Panc1 (cell line): Measurements from ENCODE around the gene ACTL9. TPM values are rescaled to one million over a fixed set of nuclear protein-coding genes. Genes with fewer than 3 reads are reported as not detected.

ENCODE experiments used
- ATAC-seq: fragments of 200-7000 bp; cut with Tn5 transposase; 2 replicates; pipeline ENCODE4 v1.9.1; 2020; ENCODE audit warnings: mild to moderate bottlenecking, moderate library complexity
- BruUV-seq: library from RNA; stranded (reverse); fragments of 400-500 nt; replicated peaks from 2 replicates; lab custom pipeline; 2021; lab: Mats Ljungman, UMichigan
- CTCF ChIA-PET: fragments of 300-600 bp; sonication (Branson Sonifier 250); formaldehyde crosslinking; loops from one replicate; lab custom pipeline; 2022; ENCODE audit warnings: antibody characterized with exemption; lab: Charles Lee
- POLR2A ChIA-PET: fragments of 300-600 bp; sonication (Branson Sonifier 250); formaldehyde crosslinking; loops from one replicate; lab custom pipeline; 2022; ENCODE audit warnings: antibody characterized with exemption; lab: Charles Lee
- DNase-seq: peaks from one replicate; pipeline ENCODE4 v3.0.0-alpha.2; 2010; ENCODE audit warnings: low read depth, low spot score
- H3K27ac ChIP-seq: 2 replicates; pipeline ENCODE4 v1.5.1; 2011; ENCODE audit warnings: mild to moderate bottlenecking, low read length, inconsistent platforms
- H3K27me3 ChIP-seq: fragments of 200-500 bp; sonication (Bioruptor generic); 2 replicates; pipeline ENCODE4 v1.6.0; 2014; ENCODE audit warnings: low read length, inconsistent platforms; ENCODE audit not compliant: control insufficient read depth, insufficient read depth
- H3K36me3 ChIP-seq: fragments of 200-500 bp; sonication (Bioruptor generic); 2 replicates; pipeline ENCODE4 v1.5.1; 2014; ENCODE audit warnings: inconsistent platforms, mild to moderate bottlenecking, low read length, moderate library complexity; ENCODE audit not compliant: control insufficient read depth, insufficient read depth
- H3K4me1 ChIP-seq: 2 replicates; pipeline ENCODE4 v1.5.1; 2011; ENCODE audit warnings: inconsistent platforms, mild to moderate bottlenecking, low read length, moderate library complexity; ENCODE audit not compliant: control insufficient read depth, insufficient read depth
- H3K4me3 ChIP-seq, 2 experiments: 2 replicates each; pipeline ENCODE4 v1.5.1; 2011 to 2012; ENCODE audit warnings: low read depth in 2 of 2, low read length in 2 of 2, mild to moderate bottlenecking in 2 of 2, inconsistent platforms in 1 of 2, moderate library complexity in 1 of 2
- H3K9me3 ChIP-seq: fragments of 200-500 bp; sonication (Bioruptor generic); 2 replicates; pipeline ENCODE4 v1.5.1; 2014; ENCODE audit warnings: low read depth, mild to moderate bottlenecking, inconsistent platforms, low read length, moderate library complexity; ENCODE audit not compliant: control insufficient read depth, insufficient read depth
- CTCF ChIP-seq: fragments of 450-650 bp; IDR thresholded peaks from 2 replicates; pipeline ENCODE4 v1.5.1; 2017; ENCODE audit warnings: mild to moderate bottlenecking
- POLR2AphosphoS5 ChIP-seq: IDR thresholded peaks from 2 replicates; pipeline ENCODE4 v1.6.1; 2012; ENCODE audit warnings: mild to moderate bottlenecking, low read depth, low read length, moderate library complexity
- REST ChIP-seq, 2 experiments: IDR thresholded peaks; 2 replicates each; pipeline ENCODE4 v1.6.1; 2011 to 2012; ENCODE audit warnings: low read depth in 2 of 2, control low read depth in 1 of 2, low read length in 1 of 2, mild to moderate bottlenecking in 1 of 2, moderate library complexity in 1 of 2; ENCODE audit not compliant: insufficient read depth in 1 of 2
- SIN3A ChIP-seq: IDR thresholded peaks from 2 replicates; pipeline ENCODE4 v1.6.1; 2012; ENCODE audit warnings: low read depth, mild to moderate bottlenecking, low read length, moderate library complexity, borderline replicate concordance; ENCODE audit not compliant: insufficient read depth
- TCF7L2 ChIP-seq: IDR thresholded peaks from 2 replicates; pipeline ENCODE4 v1.6.1; 2011; ENCODE audit warnings: mild to moderate bottlenecking, low read depth, low read length, inconsistent platforms
- in situ Hi-C: cut with HindIII; loops from 2 replicates; pipeline ENCODE4 v1.10.0; 2016; ENCODE audit warnings: low sequenced_read_pairs, low pct_unique_long_range_greater_than_20kb
- intact Hi-C: fragments of 100-400 bp; cut with micrococcal nuclease; formaldehyde crosslinking; loops from one replicate; pipeline ENCODE4 v1.10.0; 2022; ENCODE audit not compliant: unreplicated experiment
- total RNA-seq: library from RNA; stranded (reverse); gene quantifications from one replicate; pipeline ENCODE4 v1.2.1, GENCODE V29; 2021; ENCODE audit not compliant: unreplicated experiment

The ACTL9 gene
- total RNA-seq, 1 experiment from 2014 or later = not detected

DNA sequence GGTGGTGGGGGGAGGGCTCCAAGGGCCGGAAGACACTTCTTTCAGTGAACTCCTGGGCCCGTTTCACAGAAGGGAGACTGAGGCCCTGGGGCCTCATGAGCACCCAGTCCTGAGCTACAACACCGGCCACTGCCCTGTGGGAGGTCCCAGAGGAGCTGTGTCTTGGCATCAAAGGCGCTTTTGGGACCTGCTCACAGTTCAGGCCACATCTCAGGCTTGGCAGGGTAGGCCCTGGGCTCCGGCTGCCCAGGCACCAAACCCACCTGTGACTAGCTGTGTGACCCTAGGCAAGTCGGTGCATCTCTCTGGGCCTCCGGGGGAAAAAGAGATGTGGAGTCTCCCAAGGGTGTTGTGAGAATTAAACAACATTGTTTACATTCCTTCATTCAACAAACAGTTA, 38.7 kb downstream of the ACTL9 start:
- no peaks in the 10 kb centered on the region for H3K9me3 ChIP-seq
- H3K4me1 ChIP-seq = no peaks in the 10 kb centered on the region
- BruUV-seq = no TSS peak
- in situ Hi-C loops (no loop called here), intact Hi-C loops (loop anchor here (10.0 kb wide), 1 partner anchor 415 kb away; no protein-coding TSS in a partner anchor)
- ChIA-PET CTCF (no interaction called here), POLR2A (no interaction called here)
- no peak for DNase-seq
- no peak overlapping the region for H3K27ac ChIP-seq
- ATAC-seq = no peak
- H3K27me3 ChIP-seq = no peaks in the 10 kb centered on the region
- no peaks in the 10 kb centered on the region for H3K36me3 ChIP-seq
- TF ChIP-seq CTCF = no peak
- no peak for TF ChIP-seq TCF7L2
- no peak for TF ChIP-seq REST (IDR thresholded peaks at IDR 0.05; ENCODE audit: insufficient read depth in 1 of 2, low read depth in 2 of 2, low read length in 1 of 2)
- TF ChIP-seq SIN3A = no peak
- TF ChIP-seq POLR2AphosphoS5 = no peak
- H3K4me3 ChIP-seq = no peak overlapping the region

GRCh38 chr19:8657869-8658268, 40.7 kb downstream of the ACTL9 start:
- in situ Hi-C loops = no loop called here

More at GRCh38 chr19:8657869-8658268, 40.7 kb downstream of the ACTL9 start:
- ChIA-PET CTCF (no interaction called here), POLR2A (no interaction called here)
- Histone ChIP-seq H3K27ac (no peak overlapping the region), H3K27me3 (no peaks in the 10 kb centered on the region), H3K4me1 (no peaks in the 10 kb centered on the region), H3K9me3 (no peaks in the 10 kb centered on the region), H3K36me3 (no peaks in the 10 kb centered on the region), H3K4me3 (no peak overlapping the region)
- intact Hi-C loops = loop anchor here (10.0 kb wide), 1 partner anchor 417 kb away; no protein-coding TSS in a partner anchor
- DNase-seq = no peak
- no peak for TF ChIP-seq CTCF
- no peak for TF ChIP-seq REST (IDR thresholded peaks at IDR 0.05; ENCODE audit: insufficient read depth in 1 of 2, low read depth in 2 of 2, low read length in 1 of 2)
- TF ChIP-seq SIN3A = no peak
- TF ChIP-seq POLR2AphosphoS5 = no peak
- no peak for TF ChIP-seq TCF7L2
- no peak for ATAC-seq
- BruUV-seq = no TSS peak
